Measurements from ENCODE around the gene LYPLAL1.

DNA sequence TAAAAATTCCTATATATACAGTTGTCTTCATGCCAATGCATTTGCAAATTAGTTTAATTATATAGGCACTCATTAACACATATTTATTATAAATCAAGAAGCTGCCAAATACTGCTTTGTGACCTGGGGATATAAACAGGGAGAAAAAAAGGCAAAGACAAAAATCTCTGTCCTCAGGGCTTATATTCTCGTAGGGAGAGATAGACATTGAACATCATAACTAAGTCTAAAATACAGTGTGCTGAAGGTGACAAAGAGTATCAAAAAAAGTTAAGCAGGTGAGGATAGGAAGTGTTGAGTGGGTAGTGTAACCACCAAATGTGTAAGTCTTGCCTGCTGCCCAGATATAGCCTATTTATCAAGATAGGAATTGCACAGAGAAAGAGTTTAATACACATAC is 40.7 kb upstream of the LYPLAL1 start:
- TF ChIP-seq, protein P1, sequence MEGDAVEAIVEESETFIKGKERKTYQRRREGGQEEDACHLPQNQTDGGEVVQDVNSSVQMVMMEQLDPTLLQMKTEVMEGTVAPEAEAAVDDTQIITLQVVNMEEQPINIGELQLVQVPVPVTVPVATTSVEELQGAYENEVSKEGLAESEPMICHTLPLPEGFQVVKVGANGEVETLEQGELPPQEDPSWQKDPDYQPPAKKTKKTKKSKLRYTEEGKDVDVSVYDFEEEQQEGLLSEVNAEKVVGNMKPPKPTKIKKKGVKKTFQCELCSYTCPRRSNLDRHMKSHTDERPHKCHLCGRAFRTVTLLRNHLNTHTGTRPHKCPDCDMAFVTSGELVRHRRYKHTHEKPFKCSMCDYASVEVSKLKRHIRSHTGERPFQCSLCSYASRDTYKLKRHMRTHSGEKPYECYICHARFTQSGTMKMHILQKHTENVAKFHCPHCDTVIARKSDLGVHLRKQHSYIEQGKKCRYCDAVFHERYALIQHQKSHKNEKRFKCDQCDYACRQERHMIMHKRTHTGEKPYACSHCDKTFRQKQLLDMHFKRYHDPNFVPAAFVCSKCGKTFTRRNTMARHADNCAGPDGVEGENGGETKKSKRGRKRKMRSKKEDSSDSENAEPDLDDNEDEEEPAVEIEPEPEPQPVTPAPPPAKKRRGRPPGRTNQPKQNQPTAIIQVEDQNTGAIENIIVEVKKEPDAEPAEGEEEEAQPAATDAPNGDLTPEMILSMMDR (IDR thresholded peaks at IDR 0.05): no peak
- no peak for TF ChIP-seq POLR2A (IDR thresholded peaks at IDR 0.05)
